GM08714 (cell line): ENCODE results near the gene PROK2.

Experiments
- H3K4me3 ChIP-seq: fragments of 200-500 bp; sonication (Bioruptor generic); 2 replicates; pipeline ENCODE4 v1.5.1; 2014; ENCODE audit warnings: mild to moderate bottlenecking, low read length, inconsistent platforms
- ZNF274 ChIP-seq: IDR thresholded peaks from 2 replicates; pipeline ENCODE4 v1.6.1; 2012; ENCODE audit warnings: mild to moderate bottlenecking, low read depth, low read length

PROK2 gene

GRCh38 chr3:71784914-71785531, at the start of gene PROK2:
TSS of gene PROK2 (minus strand) at chr3:71785148. CDS start at chr3:71785052, 96 bp downstream.
- no peak for TF ChIP-seq ZNF274
- no peak within 1 kb of the TSS for H3K4me3 ChIP-seq

DNA sequence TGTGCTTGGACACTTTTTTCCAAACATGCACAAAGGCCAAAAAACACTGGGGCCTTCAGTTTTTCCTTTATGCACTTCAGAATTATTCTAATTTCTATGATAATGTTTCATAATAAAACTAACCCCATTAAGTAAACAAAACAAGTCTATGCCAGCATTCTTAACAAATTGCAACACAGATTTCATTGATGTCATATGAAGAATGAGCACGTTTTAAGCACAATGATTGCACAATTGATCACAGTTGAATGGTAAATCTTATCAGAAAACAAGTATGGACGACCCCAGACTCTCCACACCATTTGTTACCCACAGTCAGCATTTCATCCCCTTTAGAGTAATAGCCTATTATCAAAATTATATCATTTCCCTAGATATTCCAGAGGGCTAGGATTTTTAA, 46.7 kb upstream of the PROK2 start:
- no peak overlapping the region for H3K4me3 ChIP-seq
- no peak for TF ChIP-seq ZNF274

DNA sequence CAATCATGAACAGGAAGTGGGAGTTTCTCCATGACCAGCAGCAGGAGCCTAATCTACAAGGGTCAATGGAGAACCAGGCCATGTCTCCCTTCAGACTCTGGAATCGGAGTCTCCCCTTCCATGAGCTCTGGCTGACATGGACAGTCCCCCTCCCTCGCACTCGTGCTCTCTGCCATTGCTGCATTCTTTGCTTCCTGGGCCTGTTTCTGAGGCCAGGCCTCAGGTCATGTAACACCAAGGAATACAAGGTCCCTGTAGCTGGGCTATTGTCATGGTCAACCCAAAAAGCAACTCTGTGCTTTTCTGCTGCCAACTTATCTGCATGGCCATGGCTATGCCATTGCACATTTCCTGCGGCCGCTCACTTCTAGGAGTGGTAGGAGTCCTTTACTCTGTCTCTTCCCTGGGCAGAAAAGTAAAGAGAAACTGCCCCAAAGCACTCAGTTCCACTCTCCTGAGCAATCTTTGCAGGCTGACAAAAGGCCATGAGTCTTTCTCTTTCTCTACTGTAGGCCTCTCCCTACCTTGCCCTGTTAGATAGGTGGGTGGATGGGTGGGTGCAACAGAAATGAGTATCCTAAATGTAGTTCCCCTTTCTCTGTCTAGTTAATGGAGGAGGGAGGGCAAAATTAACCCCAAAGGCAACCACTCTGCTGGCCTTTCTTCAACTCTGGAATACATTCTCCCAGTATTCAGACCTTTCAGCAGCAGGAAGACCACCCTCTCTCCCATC, 40.8 kb upstream of the PROK2 start:
- TF ChIP-seq ZNF274, result no peak
- no peak overlapping the region for H3K4me3 ChIP-seq

- H3K4me3 ChIP-seq, result no peak overlapping the region
- TF ChIP-seq ZNF274, result no peak
These were observed 36.2 kb upstream of the PROK2 start for GRCh38 chr3:71821116-71821515.

GRCh38 chr3:71817262-71817661, 32.3 kb upstream of the PROK2 start:
- no peak for TF ChIP-seq ZNF274
- no peak overlapping the region for H3K4me3 ChIP-seq

- TF ChIP-seq ZNF274, result no peak
- no peak overlapping the region for H3K4me3 ChIP-seq
These were observed 31.8 kb upstream of the PROK2 start for GRCh38 chr3:71816767-71817156.

- no peak for TF ChIP-seq ZNF274
These were observed 30.6 kb upstream of the PROK2 start for GRCh38 chr3:71815340-71816067.

DNA sequence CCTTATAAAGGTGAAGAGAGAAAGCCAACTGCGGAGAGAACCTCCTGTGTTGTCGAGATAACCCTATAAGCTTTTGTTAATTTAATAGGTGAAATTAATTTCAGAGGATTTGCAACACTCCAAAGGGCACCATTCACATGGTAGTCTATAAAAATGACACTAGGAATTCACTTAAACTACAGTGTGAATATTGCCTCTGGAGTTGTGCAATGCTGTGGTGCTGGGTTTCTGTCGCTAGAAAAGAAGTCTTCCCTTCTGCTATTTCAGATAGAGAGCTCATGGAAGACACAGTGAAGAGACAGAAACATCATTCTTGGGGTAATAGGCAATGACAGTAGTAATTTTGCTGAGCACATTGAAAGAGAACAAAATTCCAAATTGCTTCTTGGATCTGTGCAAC, 28.8 kb upstream of the PROK2 start:
- no peak for TF ChIP-seq ZNF274
- H3K4me3 ChIP-seq, result no peak overlapping the region

More at GRCh38 chr3:71815340-71816067, 30.6 kb upstream of the PROK2 start:
- no peak overlapping the region for H3K4me3 ChIP-seq

DNA sequence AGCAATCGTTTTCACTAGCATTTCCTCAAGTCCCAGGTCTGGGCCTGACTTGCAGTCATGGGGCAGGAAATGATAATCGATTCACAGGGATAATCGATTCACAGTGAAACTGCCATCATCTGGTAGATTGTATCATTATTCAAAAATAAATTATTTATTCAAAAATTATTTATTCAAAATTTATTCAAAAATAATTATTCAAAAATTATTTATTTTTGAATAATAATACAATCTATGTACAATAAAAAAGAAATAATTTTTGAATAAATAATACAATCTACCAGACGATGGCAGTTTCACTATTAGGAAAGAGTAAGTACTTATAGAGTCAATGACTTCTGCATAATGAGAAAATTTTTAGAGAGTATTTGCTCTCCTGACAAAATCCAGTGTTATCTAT, 28.1 kb upstream of the PROK2 start:
- H3K4me3 ChIP-seq, result no peak overlapping the region
- TF ChIP-seq ZNF274, result no peak

DNA sequence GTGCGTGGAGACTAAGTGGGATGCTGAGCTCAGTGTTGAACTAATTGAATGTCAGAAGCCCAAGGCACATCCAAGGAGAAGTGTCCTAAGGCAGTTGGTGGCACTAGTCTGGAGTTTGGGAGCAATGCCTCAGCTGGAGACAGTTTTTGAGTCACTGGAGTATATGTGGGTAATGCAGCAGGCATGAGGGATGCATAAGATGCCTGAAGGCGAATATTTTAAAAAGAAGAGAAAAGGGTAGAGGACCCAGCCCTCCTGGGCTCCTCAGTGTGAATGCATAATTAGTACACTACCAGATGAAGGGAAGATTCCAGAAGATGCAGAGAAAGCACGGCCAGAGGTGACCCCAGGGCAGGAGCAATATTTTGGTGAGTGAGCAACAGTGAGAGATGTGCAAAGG, 25.1 kb upstream of the PROK2 start:
- no peak for TF ChIP-seq ZNF274
- no peak overlapping the region for H3K4me3 ChIP-seq

GRCh38 chr3:71809321-71810026, 24.5 kb upstream of the PROK2 start:
- no peak for TF ChIP-seq ZNF274
- no peak overlapping the region for H3K4me3 ChIP-seq

DNA sequence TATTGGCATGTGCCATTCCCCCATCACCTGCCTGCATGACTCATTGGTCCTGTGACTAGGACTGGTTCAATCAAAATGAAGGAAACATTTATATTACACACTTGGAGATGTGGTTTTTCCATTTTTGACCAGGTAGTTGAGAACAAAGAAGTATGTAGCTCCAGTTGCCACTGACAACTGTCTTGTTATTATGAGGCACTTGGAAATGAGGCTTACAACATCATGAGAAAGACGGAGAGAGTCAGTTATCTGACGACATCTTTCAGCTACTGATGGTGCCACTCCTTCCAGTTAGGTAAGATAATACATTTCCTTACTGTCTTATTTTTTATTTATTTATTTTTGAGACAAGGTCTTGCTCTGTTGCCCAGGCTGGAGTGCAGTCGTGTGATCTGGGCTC, 21.8 kb upstream of the PROK2 start:
- H3K4me3 ChIP-seq, result no peak overlapping the region
- TF ChIP-seq ZNF274, result no peak

DNA sequence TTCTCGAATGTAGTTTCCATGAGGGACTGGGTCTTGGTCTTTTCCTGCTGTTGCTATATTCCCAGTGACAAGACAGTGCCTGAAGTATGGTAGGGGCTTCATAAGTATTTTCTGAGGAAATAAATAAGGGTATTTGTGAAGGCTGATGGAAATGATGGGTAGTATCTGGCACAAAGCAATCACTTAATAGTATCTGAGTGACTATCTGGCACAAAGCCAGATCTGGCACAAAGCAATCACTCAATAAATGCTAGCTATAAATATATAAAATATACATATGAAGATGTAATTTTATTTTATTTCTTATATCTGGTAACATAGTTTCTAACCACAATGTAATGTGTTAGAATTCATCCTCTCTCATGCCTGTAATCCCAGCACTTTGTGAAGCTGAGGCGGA, 20.7 kb upstream of the PROK2 start:
- no peak overlapping the region for H3K4me3 ChIP-seq
- TF ChIP-seq ZNF274, result no peak

DNA sequence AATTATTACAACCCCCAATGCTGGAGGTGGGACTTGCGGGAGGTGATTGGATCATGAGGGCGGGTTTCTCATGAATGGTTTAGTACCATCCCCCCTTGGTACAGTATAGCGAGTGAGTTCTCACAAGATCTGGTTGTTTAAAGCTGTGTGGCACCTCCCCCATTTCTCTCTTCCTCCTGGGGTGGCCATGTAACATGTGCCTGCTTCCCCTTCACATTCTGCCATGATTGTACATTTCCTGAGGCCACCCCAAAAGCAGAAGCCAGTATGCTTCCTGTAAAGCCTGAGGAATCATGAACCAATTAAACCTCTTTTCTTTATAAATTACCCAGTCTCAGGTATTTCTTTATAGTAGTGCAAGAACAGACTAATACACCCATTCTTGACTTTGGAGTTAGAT, 20.3 kb upstream of the PROK2 start:
- TF ChIP-seq ZNF274, result no peak

More for the DNA sequence above, 20.3 kb upstream of the PROK2 start:
- no peak overlapping the region for H3K4me3 ChIP-seq
